ENCODE measurements around the gene FERMT2.

Gene FERMT2

DNA sequence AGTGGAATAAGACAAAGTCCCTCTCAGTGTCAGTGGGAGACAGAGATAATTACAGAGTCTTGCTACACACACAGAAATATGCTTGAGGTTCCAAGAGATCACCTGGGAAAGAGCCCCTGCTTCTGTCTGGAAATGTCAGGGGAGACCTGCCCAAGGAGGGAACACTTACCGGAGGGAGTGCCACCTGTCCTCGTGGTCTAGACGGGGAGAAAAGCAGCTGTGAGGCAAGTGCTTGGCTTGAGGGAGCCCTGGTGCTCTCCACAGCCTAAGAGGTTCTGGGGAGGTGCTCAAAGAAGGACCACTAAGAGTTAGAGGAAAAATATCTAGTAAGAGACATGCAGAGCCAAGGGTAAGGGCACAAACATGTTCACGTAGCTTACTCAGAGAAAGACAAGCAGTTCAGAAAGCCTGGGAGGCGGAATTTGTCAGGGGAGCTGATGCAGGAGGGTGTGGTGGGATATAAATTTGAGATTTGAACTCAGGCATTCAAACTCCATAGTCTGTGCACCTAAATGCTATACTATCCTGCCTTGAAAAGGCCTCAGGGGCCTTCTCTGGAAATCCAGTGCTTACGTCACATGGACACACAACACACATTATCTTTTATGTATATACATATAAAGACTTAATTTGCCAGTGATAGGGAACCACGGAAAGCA is 121.2 kb downstream of the FERMT2 start:
- no peak for DNase-seq (ENCODE audit: low read depth, low spot score)

DNA sequence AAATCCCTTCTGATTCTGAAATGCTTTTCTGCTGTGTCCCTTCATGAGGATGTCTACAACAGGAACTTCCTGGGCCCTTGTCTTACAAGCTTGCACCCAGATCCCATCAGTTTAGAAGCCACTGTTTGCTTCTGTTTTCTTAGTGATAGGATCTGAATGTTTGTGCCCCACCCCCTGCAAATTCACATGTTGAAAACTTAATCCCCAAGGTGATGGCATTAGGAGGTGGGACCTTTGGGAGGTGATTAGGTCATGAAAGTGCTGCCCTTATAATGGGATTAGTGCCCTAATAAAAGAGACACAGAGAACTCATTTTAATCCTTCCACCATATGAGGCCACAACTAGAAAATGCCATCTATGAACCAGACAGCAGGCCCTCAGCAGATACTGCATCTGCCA is 123.4 kb downstream of the FERMT2 start:
- no peak for DNase-seq (ENCODE audit: low read depth, low spot score)

DNA sequence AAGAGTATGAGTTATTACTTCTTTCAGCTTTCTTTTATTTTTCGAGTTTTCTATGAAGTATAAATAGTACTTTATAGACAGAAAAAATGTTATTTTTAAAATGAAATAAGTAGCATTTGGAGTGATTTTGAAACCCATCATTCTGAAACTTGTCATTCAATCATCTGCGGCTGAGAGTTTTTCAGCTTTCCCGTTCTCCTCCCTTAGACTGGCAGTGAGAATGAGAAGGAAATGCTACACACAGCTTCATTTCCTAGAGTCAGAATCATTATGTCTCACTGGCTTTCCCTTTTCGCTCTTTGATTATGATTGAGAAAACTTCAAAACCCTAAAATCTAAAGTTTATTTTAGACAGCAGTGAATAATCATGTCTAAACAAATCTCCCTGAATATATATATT is 125.8 kb downstream of the FERMT2 start:
- DNase-seq (ENCODE audit: low read depth, low spot score), result no peak

DNA sequence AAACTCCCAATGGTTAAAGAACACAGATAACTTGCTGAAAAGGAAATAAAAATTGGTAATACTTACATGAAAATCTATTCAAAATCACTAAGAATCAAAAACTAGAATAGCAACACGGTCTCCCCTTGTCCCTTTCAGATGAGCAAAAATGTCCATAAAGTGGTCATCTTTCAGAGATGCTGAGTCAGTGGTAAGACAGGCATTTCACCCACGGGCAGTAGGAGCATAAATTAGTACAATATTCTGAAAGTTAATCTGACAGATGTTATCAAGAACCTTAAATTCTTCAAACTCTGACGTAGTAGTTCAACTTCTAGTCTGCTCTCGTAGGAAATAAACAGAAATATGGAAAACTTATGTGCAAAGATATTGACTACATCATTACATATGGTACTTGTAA is 126.4 kb downstream of the FERMT2 start:
- DNase-seq (ENCODE audit: low read depth, low spot score), result no peak

DNA sequence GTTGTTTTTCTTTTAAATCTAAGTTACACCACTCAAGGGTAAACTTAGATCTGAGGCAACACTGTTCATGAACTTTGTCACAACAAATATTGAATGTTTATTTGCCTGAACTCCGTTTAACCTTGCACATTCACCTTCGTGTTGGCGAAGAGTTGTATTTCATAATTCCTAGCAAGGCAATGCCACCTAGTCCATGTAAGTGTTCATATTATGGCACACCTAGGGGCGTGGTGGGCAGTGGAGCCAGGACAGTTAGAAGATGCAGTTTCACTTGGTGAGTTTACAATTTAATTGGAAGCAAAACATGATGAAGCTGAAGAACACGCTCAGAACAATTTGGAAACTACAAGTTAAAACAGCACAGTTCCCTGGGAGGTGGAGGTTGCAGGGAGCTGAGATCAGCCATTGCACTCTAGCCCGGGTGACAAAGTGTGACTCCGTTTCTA is 129.0 kb downstream of the FERMT2 start:
- DNase-seq (ENCODE audit: low read depth, low spot score), result no peak

DNA sequence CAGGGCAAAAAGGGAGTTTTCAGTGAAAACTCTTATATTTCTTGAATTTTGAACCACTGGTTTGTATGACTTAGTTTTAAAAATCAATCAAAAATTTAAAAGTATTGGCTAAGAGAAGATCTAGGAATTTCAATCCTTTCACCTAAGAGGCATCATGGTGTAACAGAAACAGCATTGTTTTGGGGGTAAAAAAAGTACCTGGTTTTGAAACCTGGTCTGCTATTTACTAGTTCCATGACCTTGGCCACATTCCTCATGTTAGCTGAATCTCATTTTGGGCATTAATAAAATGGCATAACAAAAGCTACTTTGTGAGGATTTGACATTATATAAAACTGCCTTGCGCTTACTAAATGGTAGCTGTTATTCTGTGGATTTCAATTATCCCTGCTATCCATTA is 142.7 kb downstream of the FERMT2 start:
- no peak for DNase-seq (ENCODE audit: low read depth, low spot score)

Data from smooth muscle cell of the brain vasculature (primary cell).